Measurements from ENCODE around the gene JSRP1. TPM values are rescaled to one million over a fixed set of nuclear protein-coding genes. Genes with fewer than 3 reads are reported as not detected.

Gene JSRP1
- total RNA-seq, 2 experiments from 2014 or later = 1.5 to 15.9 TPM

GRCh38 chr19:2231621-2232221, 24.5 kb downstream of the JSRP1 start:
- peaks cover 66% of the 10 kb centered on the region for H3K4me1 ChIP-seq (ENCODE audit: insufficient read depth, low read length, poor library complexity, severe bottlenecking)
- H3K79me2 ChIP-seq (ENCODE audit: insufficient read depth, low read depth, low read length) = peaks cover 34% of the 10 kb centered on the region
- POLR2A ChIA-PET = interaction anchor here (0.7 kb wide), 1 partner anchor 74 kb away, joined by 4 read pairs; no protein-coding TSS in a partner anchor
- TF ChIP-seq EZH2phosphoT487 (IDR thresholded peaks at IDR 0.05; ENCODE audit: borderline replicate concordance, low read depth, low read length) = no peak
- TF ChIP-seq CTCF (conservative IDR thresholded peaks at IDR 0.05; ENCODE audit: low read length) = peak; percentile 61; the same call in 1 of the 2 replicates
- H3K4me3 ChIP-seq (ENCODE audit: low read depth, low read length, poor library complexity, severe bottlenecking) = no peak overlapping the region
- peaks cover 71% of the 10 kb centered on the region for H3K36me3 ChIP-seq (ENCODE audit: insufficient read depth, low read length)
- no TSS peak for BruUV-seq (replicated peaks)
- H3K9me2 ChIP-seq (ENCODE audit: insufficient read depth, low read length) = no peaks in the 10 kb centered on the region
- intact Hi-C loops (cut with micrococcal nuclease; ENCODE audit: unreplicated experiment) = no loop called here
- peak; percentile 50 for DNase-seq (ENCODE audit: low spot score)
- peaks cover 4% of the 10 kb centered on the region for H4K20me1 ChIP-seq (ENCODE audit: insufficient read depth, low read length)
- no peak overlapping the region for H2AFZ ChIP-seq (ENCODE audit: low read length)
- peak overlapping the region; percentile 23 for H3K27ac ChIP-seq (ENCODE audit: low read depth, low read length, poor library complexity, severe bottlenecking)
- no peaks in the 10 kb centered on the region for H3K9me3 ChIP-seq (ENCODE audit: low read length)
- no peak overlapping the region; the same call in 1 of the 2 replicates for H3K4me2 ChIP-seq (ENCODE audit: low read length)
- CTCF ChIA-PET (ENCODE audit: unreplicated experiment) = interaction anchor here (0.6 kb wide), 1 partner anchor 389 kb away, joined by 5 read pairs; no protein-coding TSS in a partner anchor

DNA sequence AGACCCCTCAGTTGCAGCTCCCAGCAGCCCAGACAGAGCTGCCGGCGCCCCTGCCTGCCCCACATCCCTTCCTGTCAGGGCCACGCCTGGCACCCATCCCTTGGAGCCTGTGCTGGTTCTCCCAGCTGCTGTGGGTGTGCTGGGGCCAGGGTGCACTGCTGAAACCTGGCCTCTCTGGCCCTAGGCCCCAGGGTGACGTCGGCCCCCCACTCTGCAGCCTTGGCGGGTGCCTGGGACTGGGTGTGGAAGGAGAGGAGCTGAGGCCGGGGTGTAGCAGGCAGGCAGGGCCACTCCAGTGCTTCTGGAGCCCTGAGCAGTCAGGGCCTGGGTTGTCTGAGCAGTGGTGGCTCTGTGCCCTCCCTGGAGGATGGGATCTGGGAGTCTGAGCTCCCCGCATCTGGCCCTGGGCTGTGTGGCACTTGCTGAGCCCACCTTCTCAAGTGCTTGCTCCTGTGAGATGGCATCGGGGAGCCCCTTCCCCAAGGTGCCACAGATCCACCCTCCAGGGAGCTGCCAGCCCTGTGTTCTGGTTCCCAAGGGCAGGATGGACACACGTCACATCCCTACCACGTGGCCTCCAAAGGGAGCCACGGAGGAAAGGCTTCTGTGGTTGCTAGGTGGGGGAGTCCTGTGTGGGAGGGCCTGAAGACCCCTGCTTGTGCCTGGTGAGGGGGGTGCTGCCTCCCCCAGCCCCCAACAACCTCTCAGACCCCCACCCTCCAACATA, 25.2 kb downstream of the JSRP1 start:
- POLR2A ChIA-PET = interaction anchor here (0.7 kb wide), 1 partner anchor 73 kb away, joined by 4 read pairs; no protein-coding TSS in a partner anchor

More for the DNA sequence above, 25.2 kb downstream of the JSRP1 start:
- H3K9me2 ChIP-seq (ENCODE audit: insufficient read depth, low read length) = no peaks in the 10 kb centered on the region
- H2AFZ ChIP-seq (ENCODE audit: low read length) = no peak overlapping the region
- CTCF ChIA-PET (ENCODE audit: unreplicated experiment) = interaction anchor here (0.5 to 0.6 kb wide), 2 partner anchors 59 to 390 kb away, joined by 3 to 5 read pairs; no protein-coding TSS in a partner anchor
- H3K4me1 ChIP-seq (ENCODE audit: insufficient read depth, low read length, poor library complexity, severe bottlenecking) = peaks cover 67% of the 10 kb centered on the region
- no peak overlapping the region; the same call in 1 of the 2 replicates for H3K4me2 ChIP-seq (ENCODE audit: low read length)
- peaks cover 33% of the 10 kb centered on the region for H3K79me2 ChIP-seq (ENCODE audit: insufficient read depth, low read depth, low read length)
- no peak for DNase-seq (ENCODE audit: low spot score)
- H3K4me3 ChIP-seq (ENCODE audit: low read depth, low read length, poor library complexity, severe bottlenecking) = no peak overlapping the region
- TF ChIP-seq EZH2phosphoT487 (IDR thresholded peaks at IDR 0.05; ENCODE audit: borderline replicate concordance, low read depth, low read length) (no peak), CTCF (conservative IDR thresholded peaks at IDR 0.05; ENCODE audit: low read length) (no peak)
- peaks cover 4% of the 10 kb centered on the region for H4K20me1 ChIP-seq (ENCODE audit: insufficient read depth, low read length)
- no TSS peak for BruUV-seq (replicated peaks)
- intact Hi-C loops (cut with micrococcal nuclease; ENCODE audit: unreplicated experiment) = no loop called here
- peak overlapping the region; percentile 23 for H3K27ac ChIP-seq (ENCODE audit: low read depth, low read length, poor library complexity, severe bottlenecking)
- no peaks in the 10 kb centered on the region for H3K9me3 ChIP-seq (ENCODE audit: low read length)
- peaks cover 79% of the 10 kb centered on the region for H3K36me3 ChIP-seq (ENCODE audit: insufficient read depth, low read length)
